ENCODE results near the gene GNB1. TPM values are rescaled to one million over a fixed set of nuclear protein-coding genes. Genes with fewer than 3 reads are reported as not detected.

The GNB1 gene
- total and polyA plus RNA-seq, 2 donors (not counting 1 experiment from before 2014, with no cell fraction given): 91.3 to 485 TPM

GRCh38 chr1:1796466-1796865, 94.4 kb downstream of the GNB1 start:
- no peaks in the 10 kb centered on the region for H3K9me3 ChIP-seq (ENCODE audit: control insufficient read depth, insufficient read depth, low read depth, low read length)
- H2AFZ ChIP-seq (ENCODE audit: low read length): no peak overlapping the region
- H3K4me2 ChIP-seq (ENCODE audit: extremely low read depth, insufficient read depth, low read length): no peak overlapping the region
- TF ChIP-seq CTCF (conservative IDR thresholded peaks at IDR 0.05 in 1 of 2, IDR thresholded peaks at IDR 0.05 in 1 of 2; ENCODE audit: low read depth in 1 of 2, low read length in 2 of 2) (no peak), EZH2 (IDR thresholded peaks at IDR 0.05; ENCODE audit: low read length, missing control alignments) (no peak)
- no peaks in the 10 kb centered on the region for H4K20me1 ChIP-seq (ENCODE audit: control insufficient read depth, extremely low read depth, insufficient read depth, low read length)
- no peak for DNase-seq (ENCODE audit: low read depth in 2 of 2)
- no peaks in the 10 kb centered on the region for H3K27me3 ChIP-seq (ENCODE audit: control insufficient read depth, insufficient read depth, low read length)
- no peaks in the 10 kb centered on the region for H3K4me1 ChIP-seq (ENCODE audit: control insufficient read depth, extremely low read depth, insufficient read depth, low read length)
- no peak overlapping the region for H3K4me3 ChIP-seq (replicated peaks in 1 of 4; ENCODE audit: control extremely low read depth in 1 of 4, insufficient read depth in 1 of 4, low read depth in 3 of 4, low read length in 4 of 4)
- H3K36me3 ChIP-seq (ENCODE audit: control insufficient read depth, insufficient read depth, low read length): peaks cover 17% of the 10 kb centered on the region
- H3K9ac ChIP-seq (ENCODE audit: insufficient read depth, low read length): no peak overlapping the region
- peaks cover 44% of the 10 kb centered on the region for H3K79me2 ChIP-seq (ENCODE audit: control insufficient read depth, insufficient read depth, low read length)
- H3K27ac ChIP-seq (ENCODE audit: insufficient read depth, low read length): no peak overlapping the region

- H3K9ac ChIP-seq (ENCODE audit: insufficient read depth, low read length): no peak overlapping the region
- no peaks in the 10 kb centered on the region for H4K20me1 ChIP-seq (ENCODE audit: control insufficient read depth, extremely low read depth, insufficient read depth, low read length)
- no peak overlapping the region for H3K4me3 ChIP-seq (replicated peaks in 1 of 4; ENCODE audit: control extremely low read depth in 1 of 4, insufficient read depth in 1 of 4, low read depth in 3 of 4, low read length in 4 of 4)
- no peaks in the 10 kb centered on the region for H3K4me1 ChIP-seq (ENCODE audit: control insufficient read depth, extremely low read depth, insufficient read depth, low read length)
- TF ChIP-seq CTCF (conservative IDR thresholded peaks at IDR 0.05 in 1 of 2, IDR thresholded peaks at IDR 0.05 in 1 of 2; ENCODE audit: low read depth in 1 of 2, low read length in 2 of 2): no peak
- no peak for TF ChIP-seq EZH2 (IDR thresholded peaks at IDR 0.05; ENCODE audit: low read length, missing control alignments)
- no peak overlapping the region for H3K27ac ChIP-seq (ENCODE audit: insufficient read depth, low read length)
- no peaks in the 10 kb centered on the region for H3K9me3 ChIP-seq (ENCODE audit: control insufficient read depth, insufficient read depth, low read depth, low read length)
- peaks cover 25% of the 10 kb centered on the region for H3K36me3 ChIP-seq (ENCODE audit: control insufficient read depth, insufficient read depth, low read length)
- no peak for DNase-seq (ENCODE audit: low read depth in 2 of 2)
- no peaks in the 10 kb centered on the region for H3K27me3 ChIP-seq (ENCODE audit: control insufficient read depth, insufficient read depth, low read length)
- H3K4me2 ChIP-seq (ENCODE audit: extremely low read depth, insufficient read depth, low read length): no peak overlapping the region
- H2AFZ ChIP-seq (ENCODE audit: low read length): no peak overlapping the region
- H3K79me2 ChIP-seq (ENCODE audit: control insufficient read depth, insufficient read depth, low read length): peaks cover 37% of the 10 kb centered on the region
Observed at GRCh38 chr1:1794999-1795398, 95.9 kb downstream of the GNB1 start.

- H3K4me1 ChIP-seq (ENCODE audit: control insufficient read depth, extremely low read depth, insufficient read depth, low read length): no peaks in the 10 kb centered on the region
- H3K27ac ChIP-seq (ENCODE audit: insufficient read depth, low read length): no peak overlapping the region
- no peaks in the 10 kb centered on the region for H3K27me3 ChIP-seq (ENCODE audit: control insufficient read depth, insufficient read depth, low read length)
- H3K9ac ChIP-seq (ENCODE audit: insufficient read depth, low read length): no peak overlapping the region
- H3K9me3 ChIP-seq (ENCODE audit: control insufficient read depth, insufficient read depth, low read depth, low read length): no peaks in the 10 kb centered on the region
- peaks cover 33% of the 10 kb centered on the region for H3K79me2 ChIP-seq (ENCODE audit: control insufficient read depth, insufficient read depth, low read length)
- H3K4me3 ChIP-seq (replicated peaks in 1 of 4; ENCODE audit: control extremely low read depth in 1 of 4, insufficient read depth in 1 of 4, low read depth in 3 of 4, low read length in 4 of 4): no peak overlapping the region
- H3K4me2 ChIP-seq (ENCODE audit: extremely low read depth, insufficient read depth, low read length): no peak overlapping the region
- no peaks in the 10 kb centered on the region for H4K20me1 ChIP-seq (ENCODE audit: control insufficient read depth, extremely low read depth, insufficient read depth, low read length)
- TF ChIP-seq EZH2 (IDR thresholded peaks at IDR 0.05; ENCODE audit: low read length, missing control alignments) (no peak), CTCF (conservative IDR thresholded peaks at IDR 0.05 in 1 of 2, IDR thresholded peaks at IDR 0.05 in 1 of 2; ENCODE audit: low read depth in 1 of 2, low read length in 2 of 2) (no peak)
- DNase-seq (ENCODE audit: low read depth in 2 of 2): no peak
- no peak overlapping the region for H2AFZ ChIP-seq (ENCODE audit: low read length)
- peaks cover 33% of the 10 kb centered on the region for H3K36me3 ChIP-seq (ENCODE audit: control insufficient read depth, insufficient read depth, low read length)
Observed at GRCh38 chr1:1793481-1794244, 97.2 kb downstream of the GNB1 start.
